Pancreas (tissue), 10 donors: ENCODE data around the gene SRP9. TPM values are rescaled to one million over a fixed set of nuclear protein-coding genes. Genes with fewer than 3 reads are reported as not detected.
A peak's percentile ranks its signal among the peaks of the same experiment; 100 is the strongest.
"Not testable (repeated sequence)": the region's sequence is repeated elsewhere in the genome, so short reads cannot be mapped to it uniquely, and the experiment has no call there.

Source experiments
- ATAC-seq, 4 donors: fragments of 200-7000 bp; cut with Tn5 transposase; one replicate each; pipeline versions ENCODE4 v1.8.0 to v1.9.1; 2020; ENCODE audit warnings: mild to moderate bottlenecking in 4 of 4, moderate library complexity in 4 of 4
- DNase-seq, 6 donors: peaks; one replicate each; pipeline ENCODE4 v3.0.0-alpha.2; 2020
- FAIRE-seq: peaks from 2 replicates; lab custom pipeline; 2012; peaks lifted over from hg19 to GRCh38; lab: Jason Lieb, UNC
- H3K27ac ChIP-seq, 4 donors: fragments of 200-600 bp; sonication (generic); 1 replicate in 3 of 4; 2 replicates in 1 of 4; pipeline versions ENCODE4 v1.5.0 to v1.8.0; 2020
- H3K27me3 ChIP-seq, 4 donors: fragments of 200-600 bp; one replicate each; pipeline ENCODE4 v1.8.0; 2021
- H3K36me3 ChIP-seq, 3 donors: fragments of 200-600 bp; sonication (generic) in 1 of 3; one replicate each; pipeline versions ENCODE4 v1.5.0 to v1.8.0; 2020 to 2021
- H3K4me1 ChIP-seq, 3 donors: fragments of 200-600 bp; one replicate each; pipeline ENCODE4 v1.8.0; 2021
- H3K4me3 ChIP-seq, 4 donors: fragments of 200-600 bp; sonication (generic) in 2 of 4; one replicate each; pipeline versions ENCODE4 v1.5.0 to v1.8.0; 2020 to 2021
- H3K9me3 ChIP-seq, 4 donors: fragments of 200-600 bp; one replicate each; pipeline ENCODE4 v1.8.0; 2021
- WGBS, 2 donors: extraction: QIAGEN DNeasy Blood & Tissue Kit; methylation state at CpG; one replicate each; pipeline ENCODE4 v1.1.7; 2013; 5-methylcytosine and 5-hydroxymethylcytosine counted together
- intact Hi-C, 3 donors: fragments of 100-400 bp; cut with DNase I; formaldehyde crosslinking; loops; one replicate each; pipeline versions ENCODE4 v1.11.1 to v1.14.2; 2022
- polyA plus RNA-seq, 2 donors: library from polyadenylated mRNA; stranded (reverse); fragments of 200-250 nt; gene quantifications; one replicate each; pipeline ENCODE4 v1.2.3, GENCODE V29; 2013
- total RNA-seq, 6 donors: library from RNA; stranded (reverse); fragmentation: NEBNext Ultra II Directional in 4 of 6; extraction: Animal tissue kit (Norgen Biotek cat#: 25700) in 4 of 6; gene quantifications; one replicate each; pipeline versions ENCODE4 v1.2.1 to v1.2.4, GENCODE V29; 2021 to 2023
- TF ChIP-seq, protein P1 (sequence below), 4 donors: fragments of 200-600 bp; sonication (generic) in 3 of 4; IDR thresholded peaks; one replicate each; pipeline versions ENCODE4 v1.5.0 to v1.8.0; 2021; ENCODE audit warnings: antibody characterized with exemption in 4 of 4
- donor health status: healthy with polysubstance abuse.
- donor health status: DM: no; HTN: no; CAD: no; lungs with moderate emphysema.
- donor health status: DM: no; HTN: no; CAD: no.
- donor health status: control.
- donor health status: control.
- donor health status: Bipolar disorder and iron deficiency.
- donor health status: DM: yes; HTN: yes; CAD: no.
- donor health status: DM: no; HTN: no; CAD: no.
- donor health status: DM: no; HTN: no; CAD: no.
- donor health status: DM: yes; HTN: yes; CAD: no.

SRP9 gene
- total and polyA plus RNA-seq, 8 donors = 63.0 to 145 (median 89.5) TPM

DNA sequence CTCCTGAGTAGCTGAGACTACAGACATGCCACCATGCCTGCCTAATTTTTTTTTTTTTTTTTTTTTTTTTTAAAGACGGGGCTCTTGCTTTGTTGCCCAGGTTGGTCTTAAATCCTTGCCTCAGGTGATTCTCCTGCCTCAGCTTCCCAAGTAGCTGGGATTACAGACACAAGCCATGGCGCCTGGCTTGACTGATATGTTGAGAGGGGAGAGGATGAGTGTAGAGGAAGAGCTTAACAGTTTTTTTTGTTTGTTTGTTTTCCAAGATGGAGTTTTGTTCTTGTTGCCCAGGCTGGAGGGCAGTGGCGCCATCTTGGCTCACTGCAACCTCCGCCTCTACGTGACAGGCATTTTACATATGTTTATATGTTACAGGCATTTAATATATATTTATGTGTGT is 2.5 kb downstream of the SRP9 start:
- Histone ChIP-seq H3K9me3 (no peaks in the 10 kb centered on the region), H3K27ac (no peak overlapping the region), H3K36me3 (peaks cover 0 to 13% (median 0%) of the 10 kb centered on the region in 3 donors), H3K4me1 (peaks cover 0 to 38% (median 17%) of the 10 kb centered on the region in 3 donors), H3K27me3 (no peaks in the 10 kb centered on the region), H3K4me3 (no peak overlapping the region)
- DNase-seq = no peak
- FAIRE-seq = no peak
- ATAC-seq = no peak
- TF ChIP-seq, protein P1, sequence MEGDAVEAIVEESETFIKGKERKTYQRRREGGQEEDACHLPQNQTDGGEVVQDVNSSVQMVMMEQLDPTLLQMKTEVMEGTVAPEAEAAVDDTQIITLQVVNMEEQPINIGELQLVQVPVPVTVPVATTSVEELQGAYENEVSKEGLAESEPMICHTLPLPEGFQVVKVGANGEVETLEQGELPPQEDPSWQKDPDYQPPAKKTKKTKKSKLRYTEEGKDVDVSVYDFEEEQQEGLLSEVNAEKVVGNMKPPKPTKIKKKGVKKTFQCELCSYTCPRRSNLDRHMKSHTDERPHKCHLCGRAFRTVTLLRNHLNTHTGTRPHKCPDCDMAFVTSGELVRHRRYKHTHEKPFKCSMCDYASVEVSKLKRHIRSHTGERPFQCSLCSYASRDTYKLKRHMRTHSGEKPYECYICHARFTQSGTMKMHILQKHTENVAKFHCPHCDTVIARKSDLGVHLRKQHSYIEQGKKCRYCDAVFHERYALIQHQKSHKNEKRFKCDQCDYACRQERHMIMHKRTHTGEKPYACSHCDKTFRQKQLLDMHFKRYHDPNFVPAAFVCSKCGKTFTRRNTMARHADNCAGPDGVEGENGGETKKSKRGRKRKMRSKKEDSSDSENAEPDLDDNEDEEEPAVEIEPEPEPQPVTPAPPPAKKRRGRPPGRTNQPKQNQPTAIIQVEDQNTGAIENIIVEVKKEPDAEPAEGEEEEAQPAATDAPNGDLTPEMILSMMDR (IDR thresholded peaks at IDR 0.05) = no peak
- WGBS, 2 donors = 91 to 97% methylated on average over 5 of the region's 5 CpGs
- intact Hi-C loops = loop anchor here in 1 of 3 donors (5.0 kb wide), 1 partner anchor 62 kb away; no protein-coding TSS in a partner anchor

DNA sequence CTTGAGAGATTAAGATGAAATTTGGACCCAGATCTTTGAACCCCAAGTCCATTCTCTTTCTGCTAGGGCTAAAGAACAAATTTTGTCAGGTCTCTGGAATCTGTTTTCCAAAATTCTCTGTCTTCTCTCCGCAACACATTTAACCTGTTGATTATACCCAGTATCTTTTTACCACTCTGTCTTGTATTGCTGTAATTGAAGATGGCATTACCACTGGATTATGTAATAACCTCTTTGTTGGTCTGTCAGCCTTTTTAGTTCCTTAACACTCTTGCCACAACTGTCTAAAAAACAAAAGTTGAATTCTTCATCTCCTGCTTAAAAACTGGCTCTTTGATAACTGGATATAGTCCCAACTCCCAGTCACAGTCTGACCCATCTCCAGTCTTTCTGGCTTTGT is 3.0 kb downstream of the SRP9 start:
- no peaks in the 10 kb centered on the region for H3K9me3 ChIP-seq
- DNase-seq (no peak), FAIRE-seq (no peak), ATAC-seq (no peak)
- no peak overlapping the region for H3K27ac ChIP-seq
- WGBS, 2 donors = 93 to 97% methylated on average over 1 of the region's 1 CpG
- H3K36me3 ChIP-seq = peaks cover 0 to 18% (median 0%) of the 10 kb centered on the region in 3 donors
- no peak overlapping the region for H3K4me3 ChIP-seq
- H3K27me3 ChIP-seq = no peaks in the 10 kb centered on the region
- intact Hi-C loops = loop anchor here in 1 of 3 donors (5.0 kb wide), 1 partner anchor 62 kb away; no protein-coding TSS in a partner anchor
- TF ChIP-seq, protein P1 (IDR thresholded peaks at IDR 0.05) = no peak
- peaks cover 0 to 38% (median 17%) of the 10 kb centered on the region in 3 donors for H3K4me1 ChIP-seq

GRCh38 chr1:225789142-225789541 is 11.5 kb downstream of the SRP9 start:
- DNase-seq, H3K27ac ChIP-seq, H3K27me3 ChIP-seq, H3K9me3 ChIP-seq, ATAC-seq, H3K4me1 ChIP-seq, intact Hi-C loops, H3K4me3 ChIP-seq: not testable (repeated sequence)
- FAIRE-seq = peak; percentile 54
- WGBS, 2 donors = 73 to 85% methylated on average over 2 to 3 of the region's 3 CpGs
- peaks cover 0 to 52% (median 23%) of the 10 kb centered on the region in 3 donors for H3K36me3 ChIP-seq

DNA sequence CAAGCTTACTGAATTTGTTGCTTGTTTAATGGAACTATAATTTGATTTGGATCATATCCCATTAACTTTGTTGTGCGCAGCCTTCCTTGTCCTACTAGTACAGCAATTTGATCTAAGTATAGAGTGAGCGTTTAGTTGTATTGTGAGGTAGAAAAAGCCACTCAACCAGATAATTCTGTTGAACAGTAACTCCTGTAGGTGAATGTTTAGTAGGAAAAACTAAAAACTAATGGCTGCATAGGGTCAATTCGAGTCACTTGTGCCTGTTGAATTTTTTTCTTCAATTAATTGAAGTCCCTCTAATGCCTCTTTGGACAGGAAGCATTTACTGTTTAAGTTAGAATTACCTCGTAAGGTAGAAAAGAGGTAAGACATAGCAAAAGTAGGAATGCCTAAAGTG is 17.3 kb downstream of the SRP9 start:
- no peak for DNase-seq
- Histone ChIP-seq H3K27me3 (no peaks in the 10 kb centered on the region), H3K4me1 (no peaks in the 10 kb centered on the region), H3K27ac (no peak overlapping the region), H3K36me3 (peaks cover 0 to 7% (median 0%) of the 10 kb centered on the region in 3 donors), H3K4me3 (no peak overlapping the region), H3K9me3 (no peaks in the 10 kb centered on the region)
- no peak for FAIRE-seq
- no peak for ATAC-seq
- 94 to 98% methylated on average over 4 of the region's 4 CpGs for WGBS, 2 donors
- intact Hi-C loops = no loop called here
- TF ChIP-seq, protein P1 (IDR thresholded peaks at IDR 0.05) = no peak

- H3K27ac ChIP-seq, H3K9me3 ChIP-seq, DNase-seq, FAIRE-seq, H3K36me3 ChIP-seq, H3K27me3 ChIP-seq, intact Hi-C loops, H3K4me1 ChIP-seq, ATAC-seq, H3K4me3 ChIP-seq: not testable (repeated sequence)
- 98 to 99% methylated on average over 18 of the region's 18 CpGs for WGBS, 2 donors
These were observed 18.5 kb downstream of the SRP9 start for GRCh38 chr1:225796097-225796496.

DNA sequence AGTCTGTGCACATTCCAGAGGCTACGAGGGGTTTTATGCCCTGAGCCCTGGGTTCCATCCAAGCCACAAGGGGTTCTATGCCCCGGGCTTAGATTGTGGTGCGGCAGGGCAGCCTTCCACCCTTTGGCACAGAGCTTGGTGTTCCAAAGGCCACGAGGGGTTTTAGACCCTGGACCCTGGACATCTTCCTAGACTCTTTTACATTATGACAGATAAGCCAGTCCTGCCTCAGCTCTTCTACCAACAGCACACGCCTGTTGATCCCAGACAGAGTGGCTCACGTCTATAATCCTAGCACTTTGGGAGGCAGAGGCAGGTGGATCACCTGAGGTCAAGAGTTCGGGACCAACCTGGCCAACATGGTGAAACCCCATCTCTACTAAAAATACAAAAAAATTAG is 23.5 kb downstream of the SRP9 start:
- ATAC-seq, H3K4me3 ChIP-seq, FAIRE-seq, H3K36me3 ChIP-seq, H3K27me3 ChIP-seq, H3K4me1 ChIP-seq, DNase-seq, H3K27ac ChIP-seq, H3K9me3 ChIP-seq, intact Hi-C loops: not testable (repeated sequence)
- WGBS, 2 donors = 90 to 95% methylated on average over 7 of the region's 7 CpGs
